ENCODE data around the gene OR51A4. TPM values are rescaled to one million over a fixed set of nuclear protein-coding genes. Genes with fewer than 3 reads are reported as not detected.

The OR51A4 gene
- total RNA-seq, 1 donor: under 0.01 TPM

Other genes with a start within 250 kb of the OR51A4 start
- gene OR51E2, start 249.8 kb downstream of the OR51A4 start, total RNA-seq: under 0.01 TPM
- not detected for gene MMP26, start 242.8 kb downstream of the OR51A4 start, total RNA-seq
- not detected for gene OR51F1, start 177.7 kb downstream of the OR51A4 start, total RNA-seq
- gene OR52R1, start 143.2 kb downstream of the OR51A4 start, total RNA-seq: not detected
- gene OR51F2, start 126.3 kb downstream of the OR51A4 start, total RNA-seq: not detected
- not detected for gene OR51S1, start 98.4 kb downstream of the OR51A4 start, total RNA-seq
- gene OR51T1, start 65.7 kb downstream of the OR51A4 start, total RNA-seq: not detected
- gene OR51A7, start 43.8 kb downstream of the OR51A4 start, total RNA-seq: not detected
- gene OR51G2, start 28.3 kb downstream of the OR51A4 start, total RNA-seq: not detected
- not detected for gene OR51G1, start 23.3 kb downstream of the OR51A4 start, total RNA-seq
- not detected for gene OR51A2, start 8.1 kb upstream of the OR51A4 start, total RNA-seq
- gene OR51L1, start 47.2 kb upstream of the OR51A4 start, total RNA-seq: under 0.01 TPM
- gene OR52J3, start 98.9 kb upstream of the OR51A4 start, total RNA-seq: not detected
- gene OR52E2, start 112.0 kb upstream of the OR51A4 start, total RNA-seq: not detected
- gene OR52E1, start 122.0 kb upstream of the OR51A4 start, total RNA-seq: under 0.01 TPM
- not detected for gene OR52A5, start 190.8 kb upstream of the OR51A4 start, total RNA-seq
- gene OR52A1, start 207.2 kb upstream of the OR51A4 start, total RNA-seq: 0.27 TPM

Measured in hematopoietic multipotent progenitor cell (in vitro differentiated cells).